Activated T-helper 9 cell treated with anti-CD3 and anti-CD28 coated beads, Interleukin-2, amount 50 U/mL, for 16 hours (primary cell): Measurements from ENCODE around the gene LMNB1.
"Not testable (repeated sequence)": the region's sequence is repeated elsewhere in the genome, so short reads cannot be mapped to it uniquely, and the experiment has no call there.

Experiments
- DNase-seq: peaks from one replicate; pipeline ENCODE4 v3.0.0-alpha.2; 2020; ENCODE audit warnings: low read depth

The LMNB1 gene

DNA sequence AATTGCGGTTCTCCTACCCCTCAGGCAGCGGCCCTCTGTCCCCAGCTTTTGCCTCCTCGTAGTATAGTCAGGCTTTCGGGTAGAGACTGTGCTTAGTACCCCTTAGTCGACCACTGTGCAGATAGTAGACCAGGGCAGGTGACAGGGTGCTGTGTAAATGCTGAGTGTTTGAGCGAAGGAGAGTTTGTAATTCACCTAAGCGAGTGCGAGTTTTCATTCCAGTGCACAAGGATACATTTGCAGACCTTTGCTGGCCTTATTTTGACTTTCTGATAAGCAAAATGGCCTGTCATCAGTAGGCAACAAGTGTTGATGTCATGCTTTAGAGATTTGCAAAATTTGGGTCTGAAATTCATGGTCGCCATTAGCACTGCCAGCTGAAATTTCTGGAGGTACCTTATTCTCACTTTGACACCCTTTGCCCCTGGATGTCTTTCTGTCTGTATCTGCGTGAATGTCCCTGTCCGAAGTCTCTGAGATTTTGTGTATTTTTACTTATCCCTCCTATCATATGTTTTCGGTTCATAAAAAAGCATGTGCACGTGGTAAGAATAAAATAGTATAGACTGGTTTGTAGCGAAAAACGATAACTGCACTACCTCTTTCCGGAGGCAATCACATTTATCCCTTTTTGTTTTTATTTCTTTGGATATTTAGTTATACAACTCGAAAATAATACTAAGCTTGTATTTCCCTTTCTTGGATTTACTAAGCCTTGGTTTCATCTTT is 1.9 kb downstream of the LMNB1 start:
- no peak for DNase-seq

DNA sequence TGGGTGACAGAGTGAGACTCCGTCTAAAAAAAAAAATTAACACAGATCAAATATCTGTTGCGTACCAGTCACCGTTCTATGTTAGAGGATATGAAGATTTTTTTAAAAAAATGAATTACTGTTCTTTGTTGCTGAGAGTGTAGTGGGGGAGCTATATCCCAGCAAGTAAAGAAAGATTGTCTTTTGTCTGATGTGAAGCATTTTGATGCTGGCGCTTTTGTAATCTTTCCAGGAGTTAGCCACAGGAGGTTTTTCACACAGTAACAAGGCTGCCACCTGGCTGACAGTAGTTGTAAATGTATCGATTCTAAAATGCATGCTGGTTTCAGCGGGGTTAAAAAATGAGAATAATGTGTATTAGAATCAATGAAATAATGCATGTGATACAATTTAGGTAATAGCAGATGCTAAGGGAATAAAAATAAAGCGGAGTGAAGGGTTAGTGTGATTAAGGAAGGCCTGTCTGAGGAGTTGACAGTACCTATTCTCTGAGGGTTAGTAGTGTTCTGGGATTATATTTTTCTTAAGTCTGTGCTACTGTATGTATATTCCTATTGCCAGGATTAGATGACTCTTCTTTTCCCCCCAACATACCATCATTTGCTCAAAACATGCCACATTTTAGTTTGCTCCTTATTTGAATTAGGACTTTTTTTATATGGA is 3.4 kb downstream of the LMNB1 start:
- DNase-seq, result peak; percentile 17

DNA sequence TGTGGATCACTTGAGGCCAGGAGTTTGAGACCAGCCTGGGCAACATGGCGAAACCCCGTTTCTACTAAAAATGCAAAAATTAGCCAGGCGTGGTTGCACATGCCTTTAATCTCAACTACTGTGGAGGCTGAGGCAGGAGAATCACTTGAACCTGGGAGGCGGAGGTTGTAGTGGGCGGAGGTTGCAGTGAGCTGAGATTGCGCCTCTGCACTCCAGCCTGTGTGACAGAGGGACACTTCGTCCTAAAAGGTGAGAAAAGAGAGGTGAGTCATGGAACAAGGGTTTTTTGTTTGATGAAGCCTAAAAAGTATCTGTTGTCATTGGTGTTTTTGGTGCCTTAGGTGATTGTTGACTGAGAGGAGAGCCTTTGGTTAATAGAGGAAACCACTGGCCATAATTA is 11.5 kb downstream of the LMNB1 start:
- not testable (repeated sequence) for DNase-seq

- DNase-seq, result no peak
Observed at GRCh38 chr5:126793097-126793496, 16.2 kb downstream of the LMNB1 start.

DNA sequence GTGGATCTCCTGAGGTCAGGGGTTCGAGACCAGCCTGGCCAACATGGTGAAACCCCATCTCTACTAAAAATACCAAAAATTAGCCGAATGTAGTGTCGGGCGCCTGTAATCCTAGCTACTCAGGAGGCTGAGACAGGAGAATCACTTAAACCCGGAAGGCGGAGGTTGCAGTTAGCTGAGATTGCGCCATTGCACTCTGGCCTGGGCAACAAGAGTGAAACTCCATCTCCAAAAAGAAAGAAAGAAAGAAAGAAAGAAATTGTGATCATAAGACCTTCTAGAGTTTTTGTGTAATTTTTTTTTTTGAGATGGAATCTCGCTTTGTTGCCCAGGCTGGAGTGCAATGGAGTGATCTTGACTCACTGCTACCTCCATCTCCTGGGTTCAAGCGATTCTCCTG is 16.7 kb downstream of the LMNB1 start:
- DNase-seq, result not testable (repeated sequence)

- no peak for DNase-seq
Observed at GRCh38 chr5:126794157-126794828, 17.4 kb downstream of the LMNB1 start.

- DNase-seq, result no peak
Observed at GRCh38 chr5:126799780-126800179, 22.8 kb downstream of the LMNB1 start.

DNA sequence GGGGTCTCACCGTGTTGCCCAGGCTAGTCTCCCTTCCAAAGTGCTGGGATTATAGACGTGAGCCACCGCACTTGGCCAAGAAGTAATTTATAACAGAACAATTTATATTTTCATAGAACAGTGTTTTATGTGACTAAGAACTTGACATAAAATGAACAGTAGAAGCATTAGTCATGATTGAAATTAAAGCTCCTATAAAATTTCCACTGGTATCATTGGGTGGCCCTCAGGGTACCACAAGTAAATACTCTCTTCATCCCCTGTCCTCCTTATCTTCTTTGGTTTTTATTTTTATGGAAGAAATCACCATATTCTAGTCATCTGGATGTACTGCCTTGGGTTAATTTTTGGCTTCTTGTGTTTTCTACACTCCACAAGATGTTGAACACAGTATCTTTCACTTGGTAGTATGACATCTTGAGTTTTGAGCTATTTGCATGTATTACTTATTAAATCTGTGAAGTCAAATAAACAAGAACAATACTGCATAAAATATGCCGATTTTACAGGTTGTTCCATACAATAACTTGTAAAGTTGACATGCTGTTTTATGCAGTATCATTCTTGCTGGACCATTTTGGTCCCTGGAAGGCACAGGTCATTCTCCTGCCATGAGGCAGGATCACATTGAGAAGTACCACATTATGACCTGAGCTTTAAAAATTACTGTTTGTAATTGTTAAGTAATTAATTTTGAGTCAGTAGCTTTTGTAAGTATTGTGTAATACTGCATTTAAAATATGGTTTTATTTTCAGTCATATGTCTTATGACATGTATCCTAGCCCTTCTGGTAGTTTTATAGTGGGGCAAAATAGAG is 24.4 kb downstream of the LMNB1 start:
- no peak for DNase-seq

- no peak for DNase-seq
Observed at GRCh38 chr5:126801992-126802294, 25.0 kb downstream of the LMNB1 start.

DNA sequence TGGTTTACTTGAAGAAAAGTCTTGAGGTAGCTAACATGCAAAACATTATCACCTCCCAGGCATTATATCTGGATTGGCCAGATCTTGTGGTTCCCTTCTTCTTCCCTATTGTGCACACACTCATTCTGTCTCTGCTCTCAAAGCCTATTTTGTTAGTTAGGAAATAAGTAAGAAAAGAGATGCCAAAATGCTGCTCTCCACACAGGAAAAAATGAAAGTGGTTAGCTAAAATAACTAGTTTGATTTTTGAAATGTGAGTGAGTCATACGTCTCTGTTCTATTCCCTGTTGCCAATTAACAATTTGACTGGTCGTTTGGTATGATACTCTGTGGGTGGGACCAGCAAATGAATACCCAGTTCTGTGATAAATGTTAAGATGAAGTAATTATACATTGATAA is 28.1 kb downstream of the LMNB1 start:
- no peak for DNase-seq

DNA sequence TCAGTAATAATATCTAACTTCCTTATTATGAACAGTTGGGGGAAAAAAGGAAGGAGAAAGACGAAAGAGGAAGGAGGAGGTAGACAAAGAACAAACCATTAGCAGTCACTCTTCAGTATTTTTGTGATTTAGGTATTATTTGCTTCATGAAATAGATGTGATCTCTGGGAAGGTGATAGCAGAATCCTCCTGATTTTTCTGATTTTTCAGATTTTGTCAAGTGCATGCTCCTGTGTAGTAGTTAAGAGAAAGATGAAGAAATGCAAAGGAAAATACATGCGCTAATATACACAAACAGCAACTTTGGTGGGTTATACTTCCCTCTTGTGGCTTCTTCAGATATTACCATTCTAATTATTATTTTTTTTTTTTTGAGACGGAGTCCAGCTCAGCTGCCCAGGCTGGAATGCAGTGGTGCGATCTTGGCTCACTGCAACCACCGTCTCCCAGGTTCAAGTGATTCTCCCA is 31.6 kb downstream of the LMNB1 start:
- DNase-seq, result no peak

GRCh38 chr5:126809916-126810315 is 33.0 kb downstream of the LMNB1 start:
- no peak for DNase-seq

GRCh38 chr5:126810596-126811380 is 33.9 kb downstream of the LMNB1 start:
- no peak for DNase-seq

GRCh38 chr5:126811515-126812198 is 34.7 kb downstream of the LMNB1 start:
- no peak for DNase-seq

DNA sequence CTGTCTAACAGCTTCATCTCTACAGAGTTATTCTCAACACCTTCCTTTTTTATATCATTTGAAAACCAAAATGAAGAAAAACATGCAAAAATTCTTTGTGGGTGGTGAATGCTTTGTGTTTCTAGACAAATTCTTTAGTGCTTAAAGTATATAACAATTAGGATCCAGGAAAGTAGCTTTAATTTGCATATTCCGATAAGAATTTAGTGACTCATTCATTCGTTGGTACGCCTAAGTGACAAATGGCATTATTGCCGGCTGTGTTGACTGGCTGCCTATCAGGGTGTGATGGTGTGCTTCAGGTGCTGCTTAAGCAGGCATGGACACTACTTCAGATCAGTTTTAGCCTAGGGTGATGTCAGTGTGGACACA is 35.2 kb downstream of the LMNB1 start:
- no peak for DNase-seq

GRCh38 chr5:126813799-126814198 is 36.9 kb downstream of the LMNB1 start:
- not testable (repeated sequence) for DNase-seq

DNA sequence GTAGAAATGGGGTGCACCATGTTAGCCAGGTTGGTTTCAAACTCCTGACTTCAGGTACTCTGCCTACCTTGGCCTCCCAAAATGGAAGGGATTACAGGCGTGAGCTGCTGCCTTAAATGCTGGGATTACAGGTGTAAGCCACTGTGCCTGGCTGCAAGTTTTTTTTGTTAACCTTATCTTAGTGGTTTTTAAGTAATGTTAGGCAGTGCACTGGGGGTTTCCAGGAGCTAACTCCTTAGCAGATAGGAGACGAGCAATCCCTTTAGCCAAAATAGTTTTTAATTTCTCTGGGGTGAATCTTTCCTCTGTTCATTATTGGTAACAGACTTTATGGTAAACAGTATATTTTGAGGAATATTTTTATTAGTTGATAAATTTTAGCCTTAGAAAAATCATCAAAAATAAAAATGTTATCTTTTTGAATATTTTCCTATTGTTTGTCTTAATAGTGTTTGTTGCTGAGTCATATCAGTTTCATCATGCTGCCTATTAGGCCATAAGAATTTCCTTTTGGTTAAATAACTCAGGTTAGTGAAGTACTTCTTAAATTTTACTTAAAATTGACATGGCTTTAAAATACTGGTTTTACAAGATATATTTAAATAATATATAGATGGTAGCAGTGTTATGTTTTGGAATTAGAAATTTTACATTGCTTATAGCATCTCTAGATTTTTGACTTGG is 37.9 kb downstream of the LMNB1 start:
- no peak for DNase-seq

- no peak for DNase-seq
Observed at GRCh38 chr5:126816649-126817048, 39.7 kb downstream of the LMNB1 start.

DNA sequence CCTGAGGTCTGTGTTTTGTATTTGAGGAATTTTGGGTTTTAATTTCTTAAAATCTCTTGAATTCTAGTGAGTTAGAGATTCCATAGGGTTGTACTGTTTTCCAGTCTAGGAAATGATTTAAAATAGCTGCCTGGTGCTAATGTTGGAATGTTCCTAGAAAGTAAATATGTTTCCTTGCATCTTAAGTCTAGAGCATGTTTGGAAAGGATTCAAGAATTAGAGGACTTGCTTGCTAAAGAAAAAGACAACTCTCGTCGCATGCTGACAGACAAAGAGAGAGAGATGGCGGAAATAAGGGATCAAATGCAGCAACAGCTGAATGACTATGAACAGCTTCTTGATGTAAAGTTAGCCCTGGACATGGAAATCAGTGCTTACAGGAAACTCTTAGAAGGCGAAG is 41.8 kb downstream of the LMNB1 start:
- no peak for DNase-seq

DNA sequence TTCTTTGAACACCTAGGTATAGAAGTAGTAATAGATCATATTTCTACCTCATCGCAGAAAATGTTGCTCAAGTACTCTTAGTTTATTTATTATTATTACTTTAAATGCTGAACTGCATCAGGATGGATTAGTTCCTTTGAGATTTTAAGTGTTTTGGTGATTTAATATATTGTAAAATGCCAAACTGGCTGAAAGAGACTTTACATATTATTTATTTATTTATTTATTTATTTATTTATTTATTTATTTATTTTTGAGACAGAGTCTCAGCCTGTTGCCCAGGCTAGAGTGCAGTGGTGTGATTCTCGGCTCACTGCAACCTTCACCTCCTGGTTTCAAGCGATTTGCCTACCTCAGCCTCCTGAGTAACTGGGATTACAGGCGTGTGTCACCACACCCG is 42.3 kb downstream of the LMNB1 start:
- no peak for DNase-seq
